MM.1S (cell line): ENCODE results near the gene CDH4.

Source experiments
- EZH2 ChIP-seq: fragments of 300-600 bp; sonication (generic); optimal IDR thresholded peaks from 2 replicates; pipeline ENCODE3; 2017; ENCODE audit warnings: low read depth, mild to moderate bottlenecking, antibody characterized with exemption, low read length, mixed read lengths
- TF ChIP-seq, protein P1 (sequence below): fragments of 300-600 bp; sonication (generic); IDR thresholded peaks from 2 replicates; pipeline ENCODE4 v1.5.1; 2016; ENCODE audit warnings: antibody characterized with exemption, low read length, mixed read lengths

DNA sequence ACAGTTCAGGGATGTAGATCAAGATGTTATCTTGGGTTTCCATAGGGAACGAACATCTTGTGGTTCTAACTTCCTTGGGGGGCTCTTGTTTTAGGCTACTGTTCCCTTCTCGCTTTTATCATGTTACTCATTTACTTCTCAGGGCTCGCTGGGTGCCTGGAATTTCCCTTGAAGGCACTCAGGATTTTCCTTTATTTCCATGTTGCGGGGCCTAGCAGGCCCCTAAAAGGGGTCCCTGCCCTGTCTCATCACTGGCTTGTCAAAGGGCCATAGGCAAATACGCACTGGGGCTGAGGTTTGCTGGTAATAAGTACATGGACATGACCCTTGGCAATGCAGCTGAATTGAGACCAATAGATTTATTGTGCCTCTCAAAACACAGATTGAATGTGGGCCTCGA lies 262.3 kb downstream of the CDH4 start:
- TF ChIP-seq, protein P1, sequence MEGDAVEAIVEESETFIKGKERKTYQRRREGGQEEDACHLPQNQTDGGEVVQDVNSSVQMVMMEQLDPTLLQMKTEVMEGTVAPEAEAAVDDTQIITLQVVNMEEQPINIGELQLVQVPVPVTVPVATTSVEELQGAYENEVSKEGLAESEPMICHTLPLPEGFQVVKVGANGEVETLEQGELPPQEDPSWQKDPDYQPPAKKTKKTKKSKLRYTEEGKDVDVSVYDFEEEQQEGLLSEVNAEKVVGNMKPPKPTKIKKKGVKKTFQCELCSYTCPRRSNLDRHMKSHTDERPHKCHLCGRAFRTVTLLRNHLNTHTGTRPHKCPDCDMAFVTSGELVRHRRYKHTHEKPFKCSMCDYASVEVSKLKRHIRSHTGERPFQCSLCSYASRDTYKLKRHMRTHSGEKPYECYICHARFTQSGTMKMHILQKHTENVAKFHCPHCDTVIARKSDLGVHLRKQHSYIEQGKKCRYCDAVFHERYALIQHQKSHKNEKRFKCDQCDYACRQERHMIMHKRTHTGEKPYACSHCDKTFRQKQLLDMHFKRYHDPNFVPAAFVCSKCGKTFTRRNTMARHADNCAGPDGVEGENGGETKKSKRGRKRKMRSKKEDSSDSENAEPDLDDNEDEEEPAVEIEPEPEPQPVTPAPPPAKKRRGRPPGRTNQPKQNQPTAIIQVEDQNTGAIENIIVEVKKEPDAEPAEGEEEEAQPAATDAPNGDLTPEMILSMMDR, result no peak
- TF ChIP-seq EZH2, result no peak
